ENCODE measurements around the gene ZNF598. TPM values are rescaled to one million over a fixed set of nuclear protein-coding genes. Genes with fewer than 3 reads are reported as not detected.

Gene ZNF598
- total and polyA plus RNA-seq, 2 of the 13 experiments (the other 11 are each of a cell fraction or from before 2014, with no cell fraction given): 13.5 to 14.2 TPM

- TF ChIP-seq ZNF362 (CRISPR knock-in tag; IDR thresholded peaks at IDR 0.05; ENCODE audit: borderline replicate concordance): no peak
- no peak for TF ChIP-seq ZNF552 (CRISPR knock-in tag; IDR thresholded peaks at IDR 0.05; ENCODE audit: borderline replicate concordance)
- TF ChIP-seq ZNF451 (CRISPR knock-in tag; IDR thresholded peaks at IDR 0.05): no peak
- peak; percentile 82; the same call in 1 of the 2 replicates for TF ChIP-seq BCL3 (CRISPR knock-in tag; IDR thresholded peaks at IDR 0.05)
- TF ChIP-seq ZHX2 (IDR thresholded peaks at IDR 0.05; ENCODE audit: low read depth): no peak
- no peak for TF ChIP-seq ZHX2 (CRISPR knock-in tag; IDR thresholded peaks at IDR 0.05; ENCODE audit: borderline replicate concordance)
- no peak for TF ChIP-seq ZNF513 (CRISPR knock-in tag; conservative IDR thresholded peaks at IDR 0.05)
- no peak for TF ChIP-seq HOXA9 (CRISPR knock-in tag; IDR thresholded peaks at IDR 0.05; ENCODE audit: borderline replicate concordance)
- TF ChIP-seq ZFP90 (CRISPR knock-in tag; IDR thresholded peaks at IDR 0.05; ENCODE audit: borderline replicate concordance): no peak; the same call in 1 of the 2 replicates
- no peak for TF ChIP-seq CREM (IDR thresholded peaks at IDR 0.05)
- TF ChIP-seq CREM (CRISPR knock-in tag; IDR thresholded peaks at IDR 0.05): no peak
- TF ChIP-seq TBL1XR1 (IDR thresholded peaks at IDR 0.05; ENCODE audit: borderline replicate concordance, low read length, partially characterized antibody): no peak
- no peak for TF ChIP-seq JUN (CRISPR knock-in tag; IDR thresholded peaks at IDR 0.05)
- peak; percentile 21; the same call in 1 of the 2 replicates for TF ChIP-seq MEIS2 (CRISPR knock-in tag; IDR thresholded peaks at IDR 0.05)
- no peak for TF ChIP-seq ZNF615 (CRISPR knock-in tag; IDR thresholded peaks at IDR 0.05; ENCODE audit: borderline replicate concordance)
- no peak for TF ChIP-seq ZNF17 (CRISPR knock-in tag; IDR thresholded peaks at IDR 0.05)
- TF ChIP-seq ZKSCAN1 (IDR thresholded peaks at IDR 0.05; ENCODE audit: low read length): no peak
- no peak for TF ChIP-seq SIN3A (IDR thresholded peaks at IDR 0.05; ENCODE audit: borderline replicate concordance, low read depth, low read length)
- no peak for TF ChIP-seq RARA (CRISPR knock-in tag; IDR thresholded peaks at IDR 0.05)
- TF ChIP-seq RORA (CRISPR knock-in tag; IDR thresholded peaks at IDR 0.05): no peak
- TF ChIP-seq ZNF616 (CRISPR knock-in tag; IDR thresholded peaks at IDR 0.05; ENCODE audit: low read depth): 0 out of 2 replicates have a peak, but pooled peaks have one; percentile 13
Observed at GRCh38 chr16:2048116-2048543, 38.5 kb upstream of the ZNF598 start (continued).

Data from HepG2 (cell line).